Measurements from ENCODE around the gene CSTF2T.

Gene CSTF2T, protein sequence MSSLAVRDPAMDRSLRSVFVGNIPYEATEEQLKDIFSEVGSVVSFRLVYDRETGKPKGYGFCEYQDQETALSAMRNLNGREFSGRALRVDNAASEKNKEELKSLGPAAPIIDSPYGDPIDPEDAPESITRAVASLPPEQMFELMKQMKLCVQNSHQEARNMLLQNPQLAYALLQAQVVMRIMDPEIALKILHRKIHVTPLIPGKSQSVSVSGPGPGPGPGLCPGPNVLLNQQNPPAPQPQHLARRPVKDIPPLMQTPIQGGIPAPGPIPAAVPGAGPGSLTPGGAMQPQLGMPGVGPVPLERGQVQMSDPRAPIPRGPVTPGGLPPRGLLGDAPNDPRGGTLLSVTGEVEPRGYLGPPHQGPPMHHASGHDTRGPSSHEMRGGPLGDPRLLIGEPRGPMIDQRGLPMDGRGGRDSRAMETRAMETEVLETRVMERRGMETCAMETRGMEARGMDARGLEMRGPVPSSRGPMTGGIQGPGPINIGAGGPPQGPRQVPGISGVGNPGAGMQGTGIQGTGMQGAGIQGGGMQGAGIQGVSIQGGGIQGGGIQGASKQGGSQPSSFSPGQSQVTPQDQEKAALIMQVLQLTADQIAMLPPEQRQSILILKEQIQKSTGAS

DNA sequence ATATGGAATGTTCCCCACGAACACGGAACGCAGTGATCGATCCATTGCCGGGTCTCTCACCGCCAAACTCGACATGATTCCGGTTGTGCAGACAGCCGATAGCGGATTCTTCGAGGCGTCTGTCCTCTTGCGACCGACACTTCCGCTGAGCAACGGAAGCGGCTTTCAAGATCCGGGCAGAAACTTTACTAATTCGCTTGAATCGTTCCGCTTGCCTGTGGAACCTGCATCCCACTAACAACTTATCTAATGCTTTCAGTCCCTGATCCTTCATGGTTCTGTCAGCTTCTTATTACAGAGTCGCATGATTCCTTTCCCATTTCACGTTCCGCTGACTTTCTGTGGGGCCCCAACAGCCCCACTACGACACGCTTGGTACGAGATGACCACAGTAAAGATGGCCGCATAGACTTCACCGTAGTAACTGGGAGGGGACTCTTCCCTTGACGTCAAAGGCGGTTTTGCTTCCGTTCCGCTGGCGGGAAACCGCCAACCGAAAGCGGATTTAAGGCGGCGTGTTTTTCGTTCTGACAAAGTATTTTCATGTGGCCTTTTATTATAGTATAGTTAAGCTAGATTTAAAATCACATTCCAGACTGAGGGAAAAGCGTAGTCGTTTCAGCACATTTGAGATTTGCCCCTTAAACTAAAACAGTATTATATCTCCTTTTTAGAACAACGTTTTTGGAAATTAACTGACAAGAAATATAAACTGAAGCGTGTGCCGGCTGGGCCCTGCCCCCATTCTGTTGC lies at the start of gene CSTF2T:
CSTF2T (minus strand) TSS at position 121 of the 753 bp plus-strand sequence; CDS start at position 75, 46 bp downstream.
- Histone ChIP-seq H3K9me3 (ENCODE audit: control insufficient read depth, insufficient read depth, low read length) (no peaks in the 10 kb centered on the region; the same call in 1 of the 2 replicates), H3F3A (ENCODE audit: control insufficient read depth, insufficient read depth) (no peaks in the 10 kb centered on the region), H3K27ac (ENCODE audit: low read depth, low read length) (peak within 1 kb of the TSS; percentile 76), H4K20me1 (ENCODE audit: control insufficient read depth, insufficient read depth, low read depth, low read length) (peaks cover 3% of the 10 kb centered on the region; the same call in 1 of the 2 replicates), H3K4me3 (ENCODE audit: low read length) (peak within 1 kb of the TSS; percentile 99), H3K27me3 (ENCODE audit: control insufficient read depth, low read length) (no peaks in the 10 kb centered on the region), H3K9me2 (replicated peaks; ENCODE audit: control insufficient read depth, low read length) (no peaks in the 10 kb centered on the region), H3K4me2 (ENCODE audit: low read length) (peak within 1 kb of the TSS; percentile 83), H3K79me2 (ENCODE audit: control insufficient read depth, low read length) (peaks cover 42% of the 10 kb centered on the region), H3K36me3 (ENCODE audit: control insufficient read depth, low read length) (peaks cover 44% of the 10 kb centered on the region), H3K4me1 (ENCODE audit: control insufficient read depth, low read length) (peaks cover 25% of the 10 kb centered on the region)
- TF ChIP-seq EZH2phosphoT487 (IDR thresholded peaks at IDR 0.05; ENCODE audit: borderline replicate concordance, low read length): no peak
- TF ChIP-seq CTCF (IDR thresholded peaks at IDR 0.05; ENCODE audit: low read depth, low read length, poor library complexity, severe bottlenecking): no peak

GRCh38 chr10:51748959-51749358 lies 49.6 kb upstream of the CSTF2T start:
- no peaks in the 10 kb centered on the region for H3K79me2 ChIP-seq (ENCODE audit: control insufficient read depth, low read length)
- H3K4me1 ChIP-seq (ENCODE audit: control insufficient read depth, low read length): no peaks in the 10 kb centered on the region
- H3K9me3 ChIP-seq (ENCODE audit: control insufficient read depth, insufficient read depth, low read length): no peaks in the 10 kb centered on the region
- H3K27me3 ChIP-seq (ENCODE audit: control insufficient read depth, low read length): no peaks in the 10 kb centered on the region
- TF ChIP-seq CTCF (IDR thresholded peaks at IDR 0.05; ENCODE audit: low read depth, low read length, poor library complexity, severe bottlenecking) (no peak), EZH2phosphoT487 (IDR thresholded peaks at IDR 0.05; ENCODE audit: borderline replicate concordance, low read length) (no peak)
- no peak overlapping the region for H3K27ac ChIP-seq (ENCODE audit: low read depth, low read length)
- H4K20me1 ChIP-seq (ENCODE audit: control insufficient read depth, insufficient read depth, low read depth, low read length): no peaks in the 10 kb centered on the region
- no peaks in the 10 kb centered on the region for H3F3A ChIP-seq (ENCODE audit: control insufficient read depth, insufficient read depth)
- H3K9me2 ChIP-seq (replicated peaks; ENCODE audit: control insufficient read depth, low read length): no peaks in the 10 kb centered on the region
- H3K4me2 ChIP-seq (ENCODE audit: low read length): no peak overlapping the region
- H3K36me3 ChIP-seq (ENCODE audit: control insufficient read depth, low read length): no peaks in the 10 kb centered on the region
- H3K4me3 ChIP-seq (ENCODE audit: low read length): no peak overlapping the region

- peaks cover 3% of the 10 kb centered on the region; the same call in 1 of the 2 replicates for H3K27me3 ChIP-seq (ENCODE audit: control insufficient read depth, low read length)
- H3K4me1 ChIP-seq (ENCODE audit: control insufficient read depth, low read length): peaks cover 3% of the 10 kb centered on the region; the same call in 1 of the 2 replicates
- no peaks in the 10 kb centered on the region for H3K9me2 ChIP-seq (replicated peaks; ENCODE audit: control insufficient read depth, low read length)
- H3K4me2 ChIP-seq (ENCODE audit: low read length): no peak overlapping the region
- H3K36me3 ChIP-seq (ENCODE audit: control insufficient read depth, low read length): no peaks in the 10 kb centered on the region
- no peaks in the 10 kb centered on the region for H3F3A ChIP-seq (ENCODE audit: control insufficient read depth, insufficient read depth)
- no peak overlapping the region for H3K4me3 ChIP-seq (ENCODE audit: low read length)
- no peaks in the 10 kb centered on the region for H4K20me1 ChIP-seq (ENCODE audit: control insufficient read depth, insufficient read depth, low read depth, low read length)
- no peaks in the 10 kb centered on the region for H3K79me2 ChIP-seq (ENCODE audit: control insufficient read depth, low read length)
- no peak for TF ChIP-seq EZH2phosphoT487 (IDR thresholded peaks at IDR 0.05; ENCODE audit: borderline replicate concordance, low read length)
- TF ChIP-seq CTCF (IDR thresholded peaks at IDR 0.05; ENCODE audit: low read depth, low read length, poor library complexity, severe bottlenecking): no peak
- no peaks in the 10 kb centered on the region for H3K9me3 ChIP-seq (ENCODE audit: control insufficient read depth, insufficient read depth, low read length)
- no peak overlapping the region for H3K27ac ChIP-seq (ENCODE audit: low read depth, low read length)
Observed at GRCh38 chr10:51747216-51747615, 47.8 kb upstream of the CSTF2T start.

Data from DOHH2 (cell line).